NB4 (cell line): ENCODE data around the gene SLC16A9.

Source experiments
- CTCF ChIP-seq: IDR thresholded peaks from one replicate; pipeline ENCODE4 v1.5.1; 2012; ENCODE audit warnings: low read depth, low read length
- MAX ChIP-seq: IDR thresholded peaks from 2 replicates; pipeline ENCODE4 v1.6.1; 2011; ENCODE audit warnings: low read depth, low read length
- MYC ChIP-seq: IDR thresholded peaks from 2 replicates; pipeline ENCODE4 v1.6.1; 2011; ENCODE audit warnings: low read depth, low read length
- POLR2A ChIP-seq: IDR thresholded peaks from 2 replicates; pipeline ENCODE4 v1.6.1; 2011; ENCODE audit warnings: mild to moderate bottlenecking; ENCODE audit not compliant: insufficient read length; ENCODE audit errors: extremely low read depth

DNA sequence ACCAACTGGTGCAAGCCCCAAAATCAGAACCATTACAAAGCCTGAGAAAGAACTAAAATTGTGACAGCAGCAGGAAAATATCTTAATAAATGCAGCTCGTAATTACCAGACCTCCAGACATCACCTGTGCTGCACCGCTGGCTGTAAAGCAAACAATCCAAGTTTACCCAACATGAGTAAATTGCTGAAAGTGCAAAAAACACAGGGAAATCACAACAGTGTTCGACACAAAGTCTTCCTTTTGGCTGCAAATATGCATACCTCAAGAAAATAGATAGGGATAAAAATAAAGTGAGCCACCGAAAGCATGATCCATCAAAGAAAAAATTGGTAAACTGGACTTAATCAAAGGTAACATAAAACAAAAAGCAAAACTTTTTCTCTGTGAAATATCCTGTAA, 101.7 kb downstream of the SLC16A9 start:
- no peak for TF ChIP-seq CTCF
- no peak for TF ChIP-seq POLR2A
- TF ChIP-seq MAX, result no peak
- no peak for TF ChIP-seq MYC
